Suprapubic skin (tissue), 4 donors: ENCODE data around the gene ACYP2.

ENCODE experiments used
- CTCF ChIP-seq, 2 donors: fragments of 200-600 bp in 1 of 2; fragments of 450-650 bp in 1 of 2; sonication (generic) in 1 of 2; IDR thresholded peaks; one replicate each; pipeline ENCODE4 v1.5.1; 2016 to 2019; ENCODE audit warnings: antibody characterized with exemption in 2 of 2, mild to moderate bottlenecking in 1 of 2, moderate library complexity in 1 of 2
- EP300 ChIP-seq: sonication (generic); formaldehyde crosslinking; IDR thresholded peaks from one replicate; pipeline ENCODE4 v1.6.1; 2017; ENCODE audit warnings: antibody characterized with exemption
- POLR2A ChIP-seq, 2 donors: fragments of 450-650 bp; IDR thresholded peaks; one replicate each; pipeline ENCODE4 v1.6.1; 2017; ENCODE audit warnings: antibody characterized with exemption in 2 of 2, mild to moderate bottlenecking in 2 of 2, moderate library complexity in 2 of 2
- POLR2AphosphoS5 ChIP-seq, 3 donors: sonication (generic); formaldehyde crosslinking; IDR thresholded peaks; one replicate each; pipeline ENCODE4 v1.6.1; 2017; ENCODE audit warnings: antibody characterized with exemption in 3 of 3

- TF ChIP-seq POLR2A (IDR thresholded peaks at IDR 0.05) (no peak), EP300 (no peak), CTCF (IDR thresholded peaks at IDR 0.05) (no peak), POLR2AphosphoS5 (IDR thresholded peaks at IDR 0.05) (no peak)
Measured at GRCh38 chr2:54103454-54104314, 11.7 kb upstream of the ACYP2 start.
